Measurements from ENCODE around the gene EPB41L1.

The EPB41L1 gene

GRCh38 chr20:36155629-36155971, 1.1 kb downstream of the EPB41L1 start:
- TF ChIP-seq, protein P1, sequence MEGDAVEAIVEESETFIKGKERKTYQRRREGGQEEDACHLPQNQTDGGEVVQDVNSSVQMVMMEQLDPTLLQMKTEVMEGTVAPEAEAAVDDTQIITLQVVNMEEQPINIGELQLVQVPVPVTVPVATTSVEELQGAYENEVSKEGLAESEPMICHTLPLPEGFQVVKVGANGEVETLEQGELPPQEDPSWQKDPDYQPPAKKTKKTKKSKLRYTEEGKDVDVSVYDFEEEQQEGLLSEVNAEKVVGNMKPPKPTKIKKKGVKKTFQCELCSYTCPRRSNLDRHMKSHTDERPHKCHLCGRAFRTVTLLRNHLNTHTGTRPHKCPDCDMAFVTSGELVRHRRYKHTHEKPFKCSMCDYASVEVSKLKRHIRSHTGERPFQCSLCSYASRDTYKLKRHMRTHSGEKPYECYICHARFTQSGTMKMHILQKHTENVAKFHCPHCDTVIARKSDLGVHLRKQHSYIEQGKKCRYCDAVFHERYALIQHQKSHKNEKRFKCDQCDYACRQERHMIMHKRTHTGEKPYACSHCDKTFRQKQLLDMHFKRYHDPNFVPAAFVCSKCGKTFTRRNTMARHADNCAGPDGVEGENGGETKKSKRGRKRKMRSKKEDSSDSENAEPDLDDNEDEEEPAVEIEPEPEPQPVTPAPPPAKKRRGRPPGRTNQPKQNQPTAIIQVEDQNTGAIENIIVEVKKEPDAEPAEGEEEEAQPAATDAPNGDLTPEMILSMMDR (conservative IDR thresholded peaks at IDR 0.05; ENCODE audit: low read depth) = no peak
- CTCF ChIA-PET = interaction anchor here (0.6 to 4.0 kb wide), 20 partner anchors 9 to 1308 kb away, joined by 3 to 67 read pairs (median 6); no protein-coding TSS in a partner anchor
- no peak for DNase-seq (ENCODE audit: low spot score)
- H3K27ac ChIP-seq = no peak overlapping the region; the same call in 1 of the 2 replicates
- POLR2A ChIA-PET (ENCODE audit: low non-redundant PET) = no interaction called here

DNA sequence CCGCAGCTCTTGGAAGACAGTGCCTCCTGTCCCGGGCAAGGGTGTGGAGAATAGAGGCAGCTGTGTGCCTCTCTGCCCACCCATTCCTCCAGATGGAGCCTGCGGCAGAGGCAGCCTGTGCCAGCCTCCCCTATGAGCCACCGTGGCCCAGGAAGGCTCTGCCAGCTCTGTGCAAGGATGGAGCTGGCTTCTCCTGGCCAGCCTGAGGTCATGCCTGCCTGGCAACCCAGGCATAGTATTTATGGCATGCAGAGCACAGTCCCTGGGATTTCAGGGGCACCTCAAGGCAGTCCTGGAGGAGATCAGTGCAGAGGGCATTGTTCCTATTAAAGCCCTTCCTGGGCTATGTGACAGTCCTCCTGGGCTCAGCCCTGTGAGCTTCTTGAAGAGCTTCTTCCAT, 1.5 kb downstream of the EPB41L1 start:
- TF ChIP-seq, protein P1 (conservative IDR thresholded peaks at IDR 0.05; ENCODE audit: low read depth) = no peak
- DNase-seq (ENCODE audit: low spot score) = no peak
- H3K27ac ChIP-seq = no peak overlapping the region; the same call in 1 of the 2 replicates
- POLR2A ChIA-PET (ENCODE audit: low non-redundant PET) = no interaction called here
- CTCF ChIA-PET = interaction anchor here (0.5 to 4.0 kb wide), 30 partner anchors 9 to 1308 kb away, joined by 3 to 67 read pairs (median 4); no protein-coding TSS in a partner anchor

DNA sequence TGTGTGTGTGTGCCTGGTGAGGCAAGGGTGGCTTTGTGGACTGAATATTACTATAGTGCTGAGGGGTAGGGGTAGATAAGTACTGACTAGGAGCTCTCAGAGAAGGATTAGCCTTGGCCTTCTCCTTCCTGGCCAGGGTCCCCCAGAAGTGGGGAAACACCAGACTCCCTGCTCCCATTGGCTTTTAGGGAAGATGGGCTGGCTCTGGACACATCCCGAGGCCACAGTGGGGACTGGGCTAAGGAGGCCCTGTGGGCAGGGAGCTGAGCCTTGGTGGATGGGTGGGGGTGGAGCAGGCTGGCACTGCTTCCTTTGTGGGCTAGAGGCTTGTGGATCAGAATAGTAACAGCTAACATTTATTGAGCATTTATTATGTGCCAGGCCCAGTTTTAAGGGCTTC, 3.1 kb downstream of the EPB41L1 start:
- CTCF ChIA-PET = interaction anchor here (0.8 to 4.0 kb wide), 5 partner anchors 14 to 165 kb away, joined by 3 to 67 read pairs (median 12); no protein-coding TSS in a partner anchor
- no peak overlapping the region for H3K27ac ChIP-seq
- POLR2A ChIA-PET (ENCODE audit: low non-redundant PET) = no interaction called here
- no peak for DNase-seq (ENCODE audit: low spot score)
- TF ChIP-seq, protein P1 (conservative IDR thresholded peaks at IDR 0.05; ENCODE audit: low read depth) = no peak

DNA sequence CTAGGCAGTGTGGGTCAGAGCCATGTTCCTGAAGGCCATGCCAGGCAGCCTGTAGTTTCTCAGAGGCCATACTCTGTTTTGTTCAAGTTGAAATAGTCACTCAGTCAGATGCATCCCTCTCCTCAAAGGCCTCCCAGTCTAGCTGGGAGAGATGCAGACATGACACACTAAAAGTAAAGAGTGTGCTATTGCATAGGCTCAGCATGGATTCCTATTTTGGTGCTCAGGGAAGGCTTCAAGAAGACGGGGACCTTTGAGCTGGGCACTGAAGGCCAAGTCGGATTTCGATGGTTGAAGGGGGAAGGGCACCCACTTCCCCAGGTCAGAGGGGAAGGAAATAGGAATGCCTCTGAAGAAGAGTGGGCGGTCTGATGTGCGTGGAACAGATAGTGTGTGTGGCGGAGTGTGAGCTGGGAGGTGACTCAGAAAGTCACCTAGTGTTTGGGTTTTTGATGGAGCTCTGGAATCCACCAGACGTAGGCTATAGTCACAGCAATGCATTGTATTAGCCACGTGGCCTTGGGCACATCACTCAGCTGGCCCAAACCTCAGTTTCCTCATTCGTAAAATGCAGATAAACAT, 3.7 kb downstream of the EPB41L1 start:
- ChIA-PET CTCF (interaction anchor here (0.8 to 4.0 kb wide), 5 partner anchors 14 to 166 kb away, joined by 3 to 67 read pairs (median 12); no protein-coding TSS in a partner anchor), POLR2A (ENCODE audit: low non-redundant PET) (no interaction called here)
- TF ChIP-seq, protein P1 (conservative IDR thresholded peaks at IDR 0.05; ENCODE audit: low read depth) = no peak
- DNase-seq (ENCODE audit: low spot score) = no peak
- no peak overlapping the region for H3K27ac ChIP-seq

DNA sequence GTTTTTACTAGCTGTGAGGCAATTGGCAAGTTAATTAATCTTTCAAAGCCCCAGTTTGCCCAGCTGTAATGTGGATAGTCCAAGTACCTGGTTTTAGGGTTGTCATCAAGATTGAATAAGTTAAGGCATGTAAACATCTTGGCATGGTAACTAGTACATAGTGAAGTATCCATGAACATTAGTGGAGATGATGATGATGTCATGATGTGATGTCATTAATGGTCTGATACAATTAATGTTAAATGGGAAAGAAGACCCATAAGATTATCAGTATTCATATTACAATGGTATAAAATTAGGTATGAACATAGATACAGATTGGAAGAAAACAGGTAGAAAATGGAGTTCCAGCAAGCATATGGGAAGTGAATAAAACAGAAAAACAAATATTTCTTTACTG, 5.3 kb downstream of the EPB41L1 start:
- DNase-seq (ENCODE audit: low spot score) = no peak
- POLR2A ChIA-PET (ENCODE audit: low non-redundant PET) = no interaction called here
- CTCF ChIA-PET = no interaction called here
- TF ChIP-seq, protein P1 (conservative IDR thresholded peaks at IDR 0.05; ENCODE audit: low read depth) = no peak
- H3K27ac ChIP-seq = no peak overlapping the region

DNA sequence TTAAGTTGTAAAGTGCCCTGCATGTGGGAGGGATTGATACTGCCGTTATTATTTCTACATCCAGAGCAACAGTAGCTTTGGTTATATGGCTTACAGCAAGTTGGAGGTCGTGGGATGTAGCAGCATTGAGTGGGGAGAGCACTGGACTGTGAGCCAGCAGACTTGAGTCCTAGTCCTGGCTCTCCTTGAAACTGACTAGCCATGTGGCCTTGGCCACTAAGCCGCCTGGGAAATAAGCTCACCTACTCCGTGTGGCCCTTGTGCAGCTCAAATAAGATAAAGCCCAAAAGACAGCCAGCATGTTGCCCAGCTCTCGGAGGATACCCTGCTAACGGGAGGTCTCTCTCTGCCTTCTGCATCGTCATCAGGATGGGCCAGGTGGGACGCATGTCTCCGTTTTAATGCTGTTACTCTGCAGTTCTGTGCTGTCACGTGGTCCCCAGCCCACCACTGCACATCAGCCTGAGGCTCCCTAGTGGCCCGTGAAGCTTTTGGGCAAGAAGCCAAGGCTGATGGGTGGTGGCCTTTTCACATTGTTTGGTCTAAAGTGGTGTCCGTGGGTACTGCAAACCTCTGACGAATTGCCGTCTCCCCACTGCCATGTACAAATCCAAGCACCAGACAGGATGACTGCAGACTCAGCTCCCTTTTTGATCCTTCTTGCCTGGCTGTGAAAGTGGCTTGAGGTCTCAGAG, 7.9 kb downstream of the EPB41L1 start:
- no peak overlapping the region for H3K27ac ChIP-seq
- TF ChIP-seq, protein P1 (conservative IDR thresholded peaks at IDR 0.05; ENCODE audit: low read depth) = no peak
- DNase-seq (ENCODE audit: low spot score) = no peak
- ChIA-PET CTCF (interaction anchor here (0.5 to 1.5 kb wide), 6 partner anchors 37 to 1591 kb away, joined by 3 to 6 read pairs (median 4); no protein-coding TSS in a partner anchor), POLR2A (ENCODE audit: low non-redundant PET) (no interaction called here)

Data from RWPE1 (cell line).